ENCODE results near the gene KRT39. TPM values are rescaled to one million over a fixed set of nuclear protein-coding genes. Genes with fewer than 3 reads are reported as not detected.
"Not testable (repeated sequence)": the region's sequence is repeated elsewhere in the genome, so short reads cannot be mapped to it uniquely, and the experiment has no call there.

Gene KRT39
- total and polyA plus RNA-seq, 4 experiments from 2014 or later, result not detected

DNA sequence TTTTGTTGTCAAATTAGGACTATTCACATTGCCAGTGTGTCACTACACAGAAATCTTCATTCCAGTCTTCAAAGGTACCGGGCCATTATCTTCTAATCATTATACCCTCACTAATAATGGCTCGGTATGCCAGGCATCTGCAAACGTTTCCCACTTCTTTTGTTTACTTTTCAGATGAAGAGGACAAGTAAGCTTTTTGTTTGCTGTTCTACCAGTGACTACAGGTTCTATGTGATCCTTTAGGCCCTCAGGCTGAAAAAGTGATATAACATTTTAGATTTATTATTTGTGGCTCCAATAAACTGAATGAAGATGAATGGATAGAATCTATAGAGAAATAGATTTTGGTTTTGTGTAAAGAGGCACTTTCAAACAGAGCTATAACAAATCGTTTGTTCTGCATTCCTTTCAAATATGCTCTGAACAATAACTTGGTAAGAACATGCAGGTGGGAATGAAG is 42.6 kb upstream of the KRT39 start:
- Mint-ChIP-seq H3K27me3 (peaks cover 2 to 4% of the 10 kb centered on the region in 2 donors), H3K4me3 (no peak overlapping the region), H3K27ac (no peak overlapping the region), H3K4me1 (no peaks in the 10 kb centered on the region), H3K9me3 (no peaks in the 10 kb centered on the region), H3K36me3 (no peaks in the 10 kb centered on the region)
- Histone ChIP-seq H3K27me3 (ENCODE audit: insufficient read depth, low read length) (no peaks in the 10 kb centered on the region), H3K4me3 (ENCODE audit: low read length in 2 of 2) (no peak overlapping the region), H3K36me3 (ENCODE audit: insufficient read depth, low read length) (no peaks in the 10 kb centered on the region), H3K27ac (ENCODE audit: low read depth, low read length) (no peak overlapping the region), H3K9me3 (ENCODE audit: control insufficient read depth in 1 of 2, low read length in 2 of 2) (no peaks in the 10 kb centered on the region), H3K4me1 (ENCODE audit: insufficient read depth, low read length) (no peaks in the 10 kb centered on the region)
- ChIA-PET CTCF (ENCODE audit: partially characterized antibody) (no interaction called here), POLR2A (ENCODE audit: partially characterized antibody) (no interaction called here)
- intact Hi-C loops (cut with micrococcal nuclease), result no loop called here
- DNase-seq, result no peak

DNA sequence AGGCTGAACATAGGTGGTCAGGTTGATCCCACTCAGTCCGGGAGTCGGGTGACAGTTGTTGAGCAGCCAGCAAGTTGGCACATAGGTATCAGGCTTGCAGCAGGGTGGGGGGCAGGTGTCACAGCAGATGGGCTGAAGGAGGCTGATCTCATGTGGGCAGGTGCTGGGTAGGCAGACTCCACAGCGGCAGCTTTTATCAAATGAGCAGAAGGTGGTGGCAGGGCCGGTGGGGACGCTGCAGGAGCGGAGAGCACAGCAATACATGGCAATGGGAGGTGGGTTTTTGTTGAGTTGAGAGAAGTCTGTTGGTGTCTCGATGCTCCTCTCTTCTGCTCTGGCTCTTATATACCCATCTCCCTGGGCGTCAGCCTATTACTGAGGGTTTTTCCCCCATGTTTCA is 42.1 kb upstream of the KRT39 start, which contains the start of gene KRTAP3-1:
KRTAP3-1 (minus strand) TSS at position 318 of the 400 bp plus-strand sequence; CDS start at position 264, 54 bp downstream.
- Mint-ChIP-seq H3K27me3 (peaks cover 5 to 6% of the 10 kb centered on the region in 2 donors), H3K4me1 (no peaks in the 10 kb centered on the region), H3K27ac (no peak within 1 kb of the TSS), H3K36me3 (no peaks in the 10 kb centered on the region), H3K9me3 (no peaks in the 10 kb centered on the region), H3K4me3 (no peak within 1 kb of the TSS)
- POLR2A ChIA-PET (ENCODE audit: partially characterized antibody), result no interaction called here
- H3K27me3 ChIP-seq (ENCODE audit: insufficient read depth, low read length), result no peaks in the 10 kb centered on the region
- intact Hi-C loops (cut with micrococcal nuclease), result no loop called here
- H3K27ac ChIP-seq (ENCODE audit: low read depth, low read length), result no peak within 1 kb of the TSS
- CTCF ChIA-PET (ENCODE audit: partially characterized antibody), result no interaction called here
- no peaks in the 10 kb centered on the region for H3K36me3 ChIP-seq (ENCODE audit: insufficient read depth, low read length)
- H3K4me3 ChIP-seq (ENCODE audit: low read length in 2 of 2), result no peak within 1 kb of the TSS
- no peaks in the 10 kb centered on the region for H3K9me3 ChIP-seq (ENCODE audit: control insufficient read depth in 1 of 2, low read length in 2 of 2)
- H3K4me1 ChIP-seq (ENCODE audit: insufficient read depth, low read length), result no peaks in the 10 kb centered on the region
- no peak for DNase-seq

DNA sequence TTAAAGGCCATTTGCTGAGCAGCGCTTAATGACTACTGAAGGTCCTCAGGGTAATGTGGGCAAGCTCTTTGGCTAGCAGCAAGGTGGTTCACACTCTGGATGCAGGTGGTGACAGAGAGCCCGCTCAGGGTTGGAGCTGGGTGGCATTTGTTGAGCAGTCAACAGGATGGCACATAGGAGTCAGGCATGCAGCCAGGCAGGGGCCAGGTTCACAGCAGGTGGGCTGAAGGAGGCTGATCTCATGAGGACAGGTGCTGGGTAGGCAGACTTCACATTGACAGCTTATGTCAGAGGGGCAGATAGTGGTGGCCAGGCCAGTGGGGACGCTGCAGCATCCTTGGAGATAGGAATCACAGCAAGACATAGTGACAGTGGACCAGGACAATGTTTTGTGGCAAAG is 37.6 kb upstream of the KRT39 start:
- H3K27me3 Mint-ChIP-seq, result peaks cover 18 to 19% of the 10 kb centered on the region in 2 donors
- no peaks in the 10 kb centered on the region for H3K9me3 Mint-ChIP-seq
- CTCF ChIA-PET (ENCODE audit: partially characterized antibody), result no interaction called here
- POLR2A ChIA-PET (ENCODE audit: partially characterized antibody), result no interaction called here
- Histone ChIP-seq H3K4me1 (ENCODE audit: insufficient read depth, low read length) (no peaks in the 10 kb centered on the region), H3K4me3 (ENCODE audit: low read length in 2 of 2) (no peak overlapping the region), H3K27me3 (ENCODE audit: insufficient read depth, low read length) (no peaks in the 10 kb centered on the region), H3K27ac (ENCODE audit: low read depth, low read length) (no peak overlapping the region), H3K36me3 (ENCODE audit: insufficient read depth, low read length) (no peaks in the 10 kb centered on the region), H3K9me3 (ENCODE audit: control insufficient read depth in 1 of 2, low read length in 2 of 2) (no peaks in the 10 kb centered on the region)
- no peaks in the 10 kb centered on the region for H3K4me1 Mint-ChIP-seq
- no peak for DNase-seq
- no peaks in the 10 kb centered on the region for H3K36me3 Mint-ChIP-seq
- intact Hi-C loops (cut with micrococcal nuclease), result no loop called here
- no peak overlapping the region for H3K4me3 Mint-ChIP-seq
- H3K27ac Mint-ChIP-seq, result no peak overlapping the region

GRCh38 chr17:41003926-41004325 is 37.2 kb upstream of the KRT39 start:
- Mint-ChIP-seq H3K36me3 (no peaks in the 10 kb centered on the region), H3K4me3 (no peak overlapping the region), H3K4me1 (no peaks in the 10 kb centered on the region), H3K27me3 (peaks cover 23% of the 10 kb centered on the region in 2 donors), H3K9me3 (no peaks in the 10 kb centered on the region), H3K27ac (no peak overlapping the region)
- Histone ChIP-seq H3K9me3 (ENCODE audit: control insufficient read depth in 1 of 2, low read length in 2 of 2) (no peaks in the 10 kb centered on the region), H3K4me3 (ENCODE audit: low read length in 2 of 2) (no peak overlapping the region), H3K27me3 (ENCODE audit: insufficient read depth, low read length) (no peaks in the 10 kb centered on the region), H3K4me1 (ENCODE audit: insufficient read depth, low read length) (no peaks in the 10 kb centered on the region), H3K36me3 (ENCODE audit: insufficient read depth, low read length) (no peaks in the 10 kb centered on the region), H3K27ac (ENCODE audit: low read depth, low read length) (no peak overlapping the region)
- POLR2A ChIA-PET (ENCODE audit: partially characterized antibody), result no interaction called here
- CTCF ChIA-PET (ENCODE audit: partially characterized antibody), result no interaction called here
- no peak for DNase-seq
- intact Hi-C loops (cut with micrococcal nuclease), result no loop called here

GRCh38 chr17:41002814-41003213 is 36.1 kb upstream of the KRT39 start:
- DNase-seq, result no peak
- intact Hi-C loops (cut with micrococcal nuclease), result no loop called here
- Mint-ChIP-seq H3K27me3 (peaks cover 23 to 25% of the 10 kb centered on the region in 2 donors), H3K4me3 (no peak overlapping the region), H3K4me1 (no peaks in the 10 kb centered on the region), H3K9me3 (no peaks in the 10 kb centered on the region), H3K27ac (no peak overlapping the region), H3K36me3 (no peaks in the 10 kb centered on the region)
- CTCF ChIA-PET (ENCODE audit: partially characterized antibody), result no interaction called here
- POLR2A ChIA-PET (ENCODE audit: partially characterized antibody), result no interaction called here
- Histone ChIP-seq H3K9me3 (ENCODE audit: control insufficient read depth in 1 of 2, low read length in 2 of 2) (no peaks in the 10 kb centered on the region), H3K36me3 (ENCODE audit: insufficient read depth, low read length) (no peaks in the 10 kb centered on the region), H3K4me3 (ENCODE audit: low read length in 2 of 2) (no peak overlapping the region), H3K4me1 (ENCODE audit: insufficient read depth, low read length) (no peaks in the 10 kb centered on the region), H3K27me3 (ENCODE audit: insufficient read depth, low read length) (no peaks in the 10 kb centered on the region), H3K27ac (ENCODE audit: low read depth, low read length) (no peak overlapping the region)

- H3K9me3 ChIP-seq (ENCODE audit: control insufficient read depth in 1 of 2, low read length in 2 of 2), result no peaks in the 10 kb centered on the region
- no peak overlapping the region for H3K4me3 Mint-ChIP-seq
- no peak for DNase-seq
- H3K36me3 Mint-ChIP-seq, result no peaks in the 10 kb centered on the region
- no peaks in the 10 kb centered on the region for H3K4me1 Mint-ChIP-seq
- ChIA-PET POLR2A (ENCODE audit: partially characterized antibody) (no interaction called here), CTCF (ENCODE audit: partially characterized antibody) (no interaction called here)
- no peaks in the 10 kb centered on the region for H3K27me3 ChIP-seq (ENCODE audit: insufficient read depth, low read length)
- H3K4me1 ChIP-seq (ENCODE audit: insufficient read depth, low read length), result no peaks in the 10 kb centered on the region
- H3K36me3 ChIP-seq (ENCODE audit: insufficient read depth, low read length), result no peaks in the 10 kb centered on the region
- H3K27ac ChIP-seq (ENCODE audit: low read depth, low read length), result no peak overlapping the region
- H3K4me3 ChIP-seq (ENCODE audit: low read length in 2 of 2), result no peak overlapping the region
- intact Hi-C loops (cut with micrococcal nuclease), result no loop called here
- no peaks in the 10 kb centered on the region for H3K9me3 Mint-ChIP-seq
- H3K27ac Mint-ChIP-seq, result no peak overlapping the region
- H3K27me3 Mint-ChIP-seq, result peaks cover 32 to 33% of the 10 kb centered on the region in 2 donors
Observed at GRCh38 chr17:41001795-41002194, 35.0 kb upstream of the KRT39 start.

- peak within 1 kb of the TSS in 1 of 8 donors; percentile 17 for H3K4me3 Mint-ChIP-seq
- H3K4me1 ChIP-seq (ENCODE audit: insufficient read depth, low read length); H3K27ac ChIP-seq (ENCODE audit: low read depth, low read length); intact Hi-C loops (cut with micrococcal nuclease); H3K9me3 Mint-ChIP-seq; H3K27me3 ChIP-seq (ENCODE audit: insufficient read depth, low read length); H3K4me3 ChIP-seq (ENCODE audit: low read length in 2 of 2); H3K4me1 Mint-ChIP-seq; H3K9me3 ChIP-seq (ENCODE audit: control insufficient read depth in 1 of 2, low read length in 2 of 2); CTCF ChIA-PET (ENCODE audit: partially characterized antibody); DNase-seq; H3K36me3 ChIP-seq (ENCODE audit: insufficient read depth, low read length); POLR2A ChIA-PET (ENCODE audit: partially characterized antibody); H3K36me3 Mint-ChIP-seq; H3K27ac Mint-ChIP-seq: not testable (repeated sequence)
- H3K27me3 Mint-ChIP-seq, result peaks cover 37 to 41% of the 10 kb centered on the region in 2 donors
Observed at GRCh38 chr17:40999563-40999962, 32.8 kb upstream of the KRT39 start, which contains the start of gene KRTAP3-2. Gene KRTAP3-2 (minus strand): TSS chr17:40999906. CDS start chr17:40999853, 53 bp downstream.

- peaks cover 42 to 44% of the 10 kb centered on the region in 2 donors for H3K27me3 Mint-ChIP-seq
- no peak overlapping the region for H3K4me3 Mint-ChIP-seq
- peaks cover 0 to 1% (median 0%) of the 10 kb centered on the region in 4 donors for H3K4me1 Mint-ChIP-seq
- H3K27ac Mint-ChIP-seq, result no peak overlapping the region
- POLR2A ChIA-PET (ENCODE audit: partially characterized antibody), result no interaction called here
- H3K4me1 ChIP-seq (ENCODE audit: insufficient read depth, low read length), result no peaks in the 10 kb centered on the region
- peaks cover 0 to 2% (median 0%) of the 10 kb centered on the region in 8 donors for H3K9me3 Mint-ChIP-seq
- H3K4me3 ChIP-seq (ENCODE audit: low read length in 2 of 2), result no peak overlapping the region
- H3K36me3 ChIP-seq (ENCODE audit: insufficient read depth, low read length), result no peaks in the 10 kb centered on the region
- no peaks in the 10 kb centered on the region for H3K36me3 Mint-ChIP-seq
- no peak for DNase-seq
- peaks cover 4% of the 10 kb centered on the region for H3K27me3 ChIP-seq (ENCODE audit: insufficient read depth, low read length)
- H3K27ac ChIP-seq (ENCODE audit: low read depth, low read length), result no peak overlapping the region
- intact Hi-C loops (cut with micrococcal nuclease), result no loop called here
- CTCF ChIA-PET (ENCODE audit: partially characterized antibody), result interaction anchor here (0.6 to 1.2 kb wide), 2 partner anchors 25 to 34 kb away, joined by 3 to 4 read pairs; no protein-coding TSS in a partner anchor
- H3K9me3 ChIP-seq (ENCODE audit: control insufficient read depth in 1 of 2, low read length in 2 of 2), result no peaks in the 10 kb centered on the region
Observed at GRCh38 chr17:40997361-40997760, 30.6 kb upstream of the KRT39 start.
